GM18907 (cell line): ENCODE measurements around the gene PRSS36.
"Not testable (repeated sequence)": the region's sequence is repeated elsewhere in the genome, so short reads cannot be mapped to it uniquely, and the experiment has no call there.

Experiments
- ATAC-seq: cut with Tn5 transposase; IDR thresholded peaks from one replicate; pipeline ENCODE4 v1.9.1; 2021; ENCODE audit warnings: mild to moderate bottlenecking, moderate library complexity; ENCODE audit not compliant: unreplicated experiment

Gene PRSS36

GRCh38 chr16:31106509-31107464, 43.1 kb downstream of the PRSS36 start:
- ATAC-seq: no peak

GRCh38 chr16:31105677-31106213, 44.1 kb downstream of the PRSS36 start:
- peak; percentile 46 for ATAC-seq

GRCh38 chr16:31100876-31101641, 48.8 kb downstream of the PRSS36 start:
- ATAC-seq: not testable (repeated sequence)

- ATAC-seq: no peak
These were observed 49.8 kb downstream of the PRSS36 start for GRCh38 chr16:31099860-31100638.

- ATAC-seq: peak; percentile 86
These were observed 55.3 kb downstream of the PRSS36 start, which contains the start of gene VKORC1 for GRCh38 chr16:31094424-31095120. TSS of gene VKORC1 (minus strand) at chr16:31094797. CDS start at chr16:31094729, 68 bp downstream.

GRCh38 chr16:31094088-31094423, 55.8 kb downstream of the PRSS36 start:
- ATAC-seq: peak; percentile 3

GRCh38 chr16:31093132-31093703, 56.6 kb downstream of the PRSS36 start:
- no peak for ATAC-seq

- no peak for ATAC-seq
These were observed 57.5 kb downstream of the PRSS36 start for GRCh38 chr16:31092330-31092729.

GRCh38 chr16:31090540-31090939, 59.3 kb downstream of the PRSS36 start:
- no peak for ATAC-seq

- ATAC-seq: no peak
These were observed 60.7 kb downstream of the PRSS36 start for GRCh38 chr16:31089199-31089598.
